HG03460 (cell line): ENCODE results near the gene RPL41.

Experiments
- ATAC-seq: cut with Tn5 transposase; IDR thresholded peaks from one replicate; pipeline ENCODE4 v1.9.1; 2021; ENCODE audit not compliant: unreplicated experiment

Gene RPL41

DNA sequence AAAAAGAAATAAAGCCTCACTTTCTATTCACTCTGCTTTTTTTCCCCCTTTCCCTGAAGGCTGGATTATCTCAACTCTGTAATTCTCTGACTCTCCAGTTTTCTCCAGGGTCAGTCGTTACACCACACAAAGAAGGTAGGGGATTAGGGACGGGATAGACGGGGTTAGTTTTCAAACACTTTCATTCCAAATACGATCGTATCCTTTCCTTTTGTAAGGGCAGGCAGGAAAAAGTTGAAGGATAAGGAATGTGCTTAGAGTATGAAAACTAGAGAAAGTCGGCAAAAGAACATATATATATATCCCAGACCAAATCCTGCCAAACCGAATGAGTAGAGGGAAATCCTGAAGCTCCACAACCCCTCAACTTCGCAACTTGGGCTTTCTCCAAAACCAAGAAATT, 11.1 kb downstream of the RPL41 start:
- ATAC-seq: no peak

GRCh38 chr12:56127888-56128669, 11.6 kb downstream of the RPL41 start, which contains the start of gene ESYT1:
Gene ESYT1 (plus strand): TSS chr12:56128267. CDS start chr12:56128320, 53 bp downstream.
- ATAC-seq: peak; percentile 84

GRCh38 chr12:56128670-56129205, 12.3 kb downstream of the RPL41 start:
- no peak for ATAC-seq

DNA sequence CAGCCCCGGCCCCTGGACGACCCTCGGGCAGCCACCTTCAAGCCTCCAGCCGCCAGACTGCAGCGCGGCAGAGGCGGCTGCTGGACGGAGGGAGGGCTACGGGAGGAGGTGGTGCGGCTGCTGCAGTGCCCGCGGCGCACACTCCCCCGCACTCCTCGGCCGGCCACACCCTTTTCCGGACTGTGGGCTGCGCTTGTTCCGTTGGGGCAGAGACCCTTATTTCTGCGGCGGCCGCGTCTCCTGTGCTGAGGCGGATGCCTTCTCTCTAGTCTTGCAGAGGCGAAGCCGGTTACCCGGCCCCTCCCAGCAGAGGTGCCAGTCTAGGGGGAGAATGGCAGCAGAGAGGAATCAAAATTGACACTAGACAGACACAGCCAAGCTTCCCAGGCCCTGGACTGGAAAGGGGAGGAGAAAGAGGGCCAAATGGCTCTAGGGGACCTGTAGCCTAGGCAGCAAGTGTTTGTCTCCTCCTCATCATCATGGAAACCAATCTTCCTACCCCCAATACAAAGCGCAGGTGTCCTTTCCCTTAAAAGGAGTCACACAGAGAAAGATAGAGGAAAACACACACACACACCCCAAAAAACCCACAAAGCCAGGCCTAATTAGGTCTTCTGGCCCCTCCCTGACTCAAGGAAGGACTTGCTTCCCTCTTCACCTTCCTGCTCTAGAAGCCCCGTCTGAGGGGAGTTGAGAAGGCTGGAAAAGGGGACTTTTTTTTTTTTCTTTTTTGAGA, 12.9 kb downstream of the RPL41 start:
- peak; percentile 35 for ATAC-seq

DNA sequence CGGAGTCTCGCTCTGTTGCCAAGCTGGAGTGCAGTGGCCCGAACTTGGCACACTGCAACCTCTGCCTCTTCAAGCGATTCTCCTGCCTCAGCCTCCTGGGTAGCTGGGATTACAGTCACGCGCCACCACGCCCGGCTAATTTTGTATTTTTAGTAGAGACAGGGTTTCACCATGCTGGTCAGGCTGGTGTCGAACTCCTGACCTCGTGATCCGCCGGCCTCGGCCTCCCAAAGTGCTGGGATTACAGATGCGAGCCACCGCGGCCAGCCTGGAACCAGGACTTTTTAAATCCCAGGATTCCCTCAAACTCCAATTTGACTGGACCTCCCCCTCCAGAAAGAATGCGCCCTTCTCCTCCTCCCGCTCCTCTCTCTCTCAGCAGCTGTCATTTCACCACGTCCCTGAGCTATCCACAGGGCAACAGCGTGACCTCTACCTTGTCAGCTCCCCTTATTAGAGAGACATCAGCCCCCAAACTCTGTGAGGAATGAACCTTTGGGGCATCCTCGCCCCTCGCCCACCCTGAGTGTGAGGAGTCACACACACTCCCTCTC, 13.6 kb downstream of the RPL41 start:
- ATAC-seq: no peak

DNA sequence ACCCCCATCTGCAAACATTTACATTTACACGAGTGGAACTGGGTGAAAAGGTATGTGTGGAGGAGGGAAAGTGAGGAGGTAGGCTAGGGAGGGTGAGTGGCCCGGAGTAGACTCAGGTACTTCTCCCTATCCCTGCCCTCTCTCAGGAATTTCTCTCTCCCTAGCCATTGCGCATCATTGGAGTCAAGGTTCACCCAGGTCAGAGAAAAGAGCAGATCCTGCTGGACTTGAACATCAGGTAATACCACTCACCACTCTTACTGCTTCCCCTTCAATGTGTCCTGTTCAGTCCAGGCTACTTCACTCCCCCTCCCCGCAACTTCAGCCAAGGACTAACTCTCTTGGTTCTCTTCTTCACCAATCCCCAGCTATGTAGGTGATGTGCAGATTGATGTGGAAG, 14.4 kb downstream of the RPL41 start:
- ATAC-seq: no peak

DNA sequence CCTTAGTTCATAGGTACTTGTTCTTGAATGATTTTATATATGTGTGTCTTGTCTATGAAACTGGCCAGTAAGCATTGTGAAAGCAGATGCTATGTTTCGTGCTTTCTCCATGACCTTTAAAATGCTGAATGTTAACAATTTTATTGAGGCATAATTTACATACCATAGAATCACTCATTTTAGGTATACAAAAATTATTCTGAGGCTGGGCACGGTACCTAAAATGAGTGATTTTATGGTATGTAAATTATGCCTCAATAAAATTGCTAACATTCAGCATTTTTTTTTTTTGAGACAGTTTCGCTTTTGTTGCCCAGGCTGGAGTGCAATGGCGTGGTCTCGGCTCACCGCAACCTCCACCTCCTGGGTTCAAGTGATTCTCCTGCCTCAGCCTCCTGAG, 18.5 kb downstream of the RPL41 start:
- ATAC-seq: no peak

GRCh38 chr12:56137853-56138571, 21.6 kb downstream of the RPL41 start:
- no peak for ATAC-seq

DNA sequence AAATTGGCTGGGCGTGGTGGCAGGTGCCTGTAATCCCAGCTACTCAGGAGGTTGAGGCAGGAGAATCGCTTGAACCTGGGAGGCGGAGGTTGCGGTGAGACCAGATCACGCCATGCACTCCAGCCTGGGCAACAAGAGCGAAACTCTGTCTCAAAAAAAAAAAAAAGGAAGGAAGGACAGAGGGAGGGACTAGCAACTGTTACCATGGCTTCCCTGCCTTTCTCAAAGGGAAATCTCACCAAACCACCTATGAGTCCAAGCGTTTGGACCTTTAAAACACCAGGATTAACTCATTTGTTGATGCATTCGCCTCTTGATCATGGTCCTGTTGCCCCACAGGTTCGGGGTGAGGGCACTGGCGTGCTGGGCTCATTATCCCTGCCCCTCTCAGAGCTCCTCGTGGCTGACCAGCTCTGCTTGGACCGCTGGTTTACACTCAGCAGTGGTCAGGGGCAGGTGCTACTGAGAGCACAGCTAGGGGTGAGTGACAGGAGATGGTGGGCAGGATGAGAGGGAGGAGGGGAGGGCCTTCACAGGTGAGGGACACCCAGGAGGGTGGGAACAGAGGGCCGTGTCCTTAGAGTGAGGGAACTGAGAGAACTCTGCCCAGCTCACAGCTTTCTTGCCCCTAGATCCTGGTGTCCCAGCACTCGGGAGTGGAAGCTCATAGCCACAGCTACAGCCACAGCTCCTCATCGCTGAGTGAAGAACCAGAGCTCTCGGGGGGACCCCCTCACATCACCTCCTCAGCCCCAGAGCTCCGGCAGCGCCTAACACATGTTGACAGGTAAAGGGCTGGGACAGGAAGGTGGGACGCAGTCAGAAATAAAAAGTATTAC, 25.7 kb downstream of the RPL41 start:
- ATAC-seq: no peak

DNA sequence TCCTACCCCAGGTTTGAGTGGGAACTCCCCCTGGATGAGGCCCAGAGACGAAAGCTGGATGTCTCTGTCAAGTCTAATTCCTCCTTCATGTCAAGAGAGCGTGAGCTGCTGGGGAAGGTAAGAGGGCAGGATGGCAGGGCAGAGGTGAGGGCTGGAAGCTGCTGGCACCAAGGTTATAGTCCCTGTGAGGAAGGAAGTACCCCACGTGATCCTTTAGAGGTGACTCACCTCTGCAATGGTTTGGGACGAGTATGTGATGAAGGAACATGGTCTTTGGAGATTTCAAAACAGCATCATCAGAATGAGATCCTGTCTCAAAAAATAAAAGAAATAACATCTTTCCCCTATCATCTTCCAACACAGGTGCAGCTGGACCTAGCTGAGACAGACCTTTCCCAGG, 26.8 kb downstream of the RPL41 start:
- ATAC-seq: no peak

GRCh38 chr12:56143870-56144269, 27.4 kb downstream of the RPL41 start:
- no peak for ATAC-seq

GRCh38 chr12:56145217-56145616, 28.8 kb downstream of the RPL41 start:
- ATAC-seq: no peak

- no peak for ATAC-seq
Measured at GRCh38 chr12:56146492-56147460, 30.3 kb downstream of the RPL41 start.

DNA sequence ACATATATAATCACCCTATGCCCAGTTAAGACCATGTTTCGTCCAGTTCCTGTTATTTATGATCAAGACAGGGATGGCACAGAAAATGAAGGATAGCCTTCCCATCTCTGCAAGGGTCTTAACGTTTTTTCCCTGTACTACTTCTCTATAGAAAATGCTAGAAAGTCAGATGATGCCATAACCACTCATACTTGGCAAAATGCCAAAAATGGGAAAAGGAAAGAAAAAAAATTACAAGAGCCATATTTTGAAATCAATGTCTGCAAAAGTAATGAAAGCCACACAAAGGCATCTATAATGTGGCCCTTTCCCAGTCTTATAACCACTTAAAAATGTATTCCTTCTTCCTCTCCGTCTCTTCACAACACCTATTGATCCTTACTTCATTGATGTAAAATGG, 34.1 kb downstream of the RPL41 start:
- ATAC-seq: no peak

DNA sequence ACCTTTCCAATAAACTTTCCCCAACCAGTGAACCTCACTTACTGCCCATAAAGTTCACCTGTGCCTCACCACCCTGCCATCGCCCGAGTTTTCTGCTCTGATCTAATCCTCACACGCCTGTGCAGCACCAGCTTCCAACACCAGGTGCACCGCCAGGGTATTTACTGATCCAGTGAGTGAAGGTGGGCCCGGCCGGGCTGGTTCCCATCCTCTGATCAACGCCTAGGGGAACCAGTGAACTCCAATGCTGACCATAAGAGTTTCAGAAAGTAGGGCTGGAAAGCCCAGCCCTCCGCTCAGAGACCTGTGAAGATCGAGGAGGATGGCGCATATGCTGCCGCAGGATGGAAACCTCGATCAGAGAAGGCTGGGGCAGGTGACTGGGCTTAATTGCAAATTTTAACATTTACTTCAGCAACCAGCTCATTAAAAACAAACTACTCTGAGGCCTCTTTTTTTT, 35.3 kb downstream of the RPL41 start:
- peak; percentile 41 for ATAC-seq

DNA sequence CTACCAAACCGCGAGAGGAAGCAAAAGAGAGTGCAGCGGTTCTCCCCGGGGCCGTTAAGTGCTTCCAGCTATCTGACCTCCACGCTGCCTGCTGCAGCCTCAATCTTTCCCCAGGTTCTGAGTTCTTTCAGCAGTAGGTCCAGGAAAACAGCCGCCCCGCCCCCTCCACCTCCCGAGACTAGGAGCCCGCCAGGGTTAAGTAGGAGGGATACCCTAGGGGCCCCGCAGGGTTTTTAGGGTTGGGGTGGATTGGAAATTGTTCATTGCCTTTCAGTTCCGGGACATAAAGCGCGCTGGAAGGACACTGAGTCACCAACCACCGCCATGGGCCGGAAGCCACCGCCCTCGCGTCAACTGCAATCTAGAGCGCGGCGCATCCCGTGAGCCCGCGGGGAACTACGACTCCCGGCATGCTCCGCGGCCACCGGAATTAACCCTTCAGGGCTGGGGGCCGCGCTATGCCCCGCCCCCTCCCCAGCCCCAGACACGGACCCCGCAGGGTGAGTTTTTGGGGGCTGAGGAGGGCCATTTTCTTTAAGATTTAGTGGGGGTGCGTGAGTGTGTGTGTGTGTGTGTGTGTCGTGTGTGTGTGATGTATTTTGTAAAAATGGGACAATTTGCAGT, 35.8 kb downstream of the RPL41 start, which contains the start of gene MYL6B:
TSS of gene MYL6B (plus strand) at position 456 of the 624 bp plus-strand sequence. CDS start 1,332 bp downstream, outside the sequence.
- ATAC-seq: peak; percentile 84

GRCh38 chr12:56152756-56153677, 36.6 kb downstream of the RPL41 start:
- ATAC-seq: no peak
